Trophoblast cell (in vitro differentiated cells and primary cell): ENCODE data around the gene ZNF480.
"Not testable (repeated sequence)": the region's sequence is repeated elsewhere in the genome, so short reads cannot be mapped to it uniquely, and the experiment has no call there.

ENCODE experiments used
- DNase-seq, 2 donors: peaks; one replicate each; pipeline ENCODE4 v3.0.0-alpha.2; 2016
- H2AFZ ChIP-seq: 2 replicates; pipeline ENCODE4 v1.6.1; 2013; ENCODE audit warnings: low read length, moderate library complexity, mild to moderate bottlenecking; ENCODE audit not compliant: insufficient read depth, poor library complexity
- H2AK5ac ChIP-seq: 2 replicates; pipeline ENCODE4 v1.6.1; 2013; ENCODE audit warnings: mild to moderate bottlenecking, low read length
- H2BK120ac ChIP-seq: 2 replicates; pipeline ENCODE4 v1.6.1; 2013; ENCODE audit warnings: low read length, mild to moderate bottlenecking, moderate library complexity; ENCODE audit not compliant: insufficient read depth, poor library complexity
- H2BK12ac ChIP-seq: 2 replicates; pipeline ENCODE4 v1.6.1; 2013; ENCODE audit warnings: mild to moderate bottlenecking, low read length, moderate library complexity
- H2BK5ac ChIP-seq: 2 replicates; pipeline ENCODE4 v1.6.1; 2013; ENCODE audit warnings: low read length, low read depth, moderate library complexity, mild to moderate bottlenecking; ENCODE audit not compliant: poor library complexity
- H3K14ac ChIP-seq: 2 replicates; pipeline ENCODE4 v1.6.1; 2013; ENCODE audit warnings: mild to moderate bottlenecking, low read length
- H3K18ac ChIP-seq: 2 replicates; pipeline ENCODE4 v1.6.1; 2013; ENCODE audit warnings: mild to moderate bottlenecking, low read length
- H3K23ac ChIP-seq: 2 replicates; pipeline ENCODE4 v1.6.1; 2013; ENCODE audit warnings: low read length
- H3K27ac ChIP-seq: 2 replicates; pipeline ENCODE4 v1.5.1; 2013; ENCODE audit warnings: low read depth, mild to moderate bottlenecking, inconsistent platforms, low read length, moderate library complexity
- H3K27me3 ChIP-seq: 2 replicates; pipeline ENCODE4 v1.6.1; 2013; ENCODE audit warnings: inconsistent platforms, mild to moderate bottlenecking, low read length, moderate library complexity; ENCODE audit not compliant: insufficient read depth
- H3K36me3 ChIP-seq, 2 experiments: 1 replicate in 1 of 2; 2 replicates in 1 of 2; pipeline ENCODE4 v1.6.1; 2013; ENCODE audit warnings: low read length in 2 of 2, mild to moderate bottlenecking in 2 of 2, moderate library complexity in 1 of 2; ENCODE audit not compliant: insufficient read depth in 2 of 2, control insufficient read depth in 1 of 2
- H3K4ac ChIP-seq: 2 replicates; pipeline ENCODE4 v1.6.1; 2013; ENCODE audit warnings: low read depth, mild to moderate bottlenecking, low read length, moderate library complexity
- H3K4me1 ChIP-seq, 2 experiments: 1 replicate in 1 of 2; 2 replicates in 1 of 2; pipeline ENCODE4 v1.6.1; 2013; ENCODE audit warnings: low read length in 2 of 2, mild to moderate bottlenecking in 2 of 2, moderate library complexity in 1 of 2; ENCODE audit not compliant: insufficient read depth in 2 of 2, control insufficient read depth in 1 of 2
- H3K4me2 ChIP-seq: 2 replicates; pipeline ENCODE4 v1.6.1; 2013; ENCODE audit warnings: inconsistent platforms, mild to moderate bottlenecking, low read length, moderate library complexity
- H3K4me3 ChIP-seq: 2 replicates; pipeline ENCODE4 v1.5.1; 2013; ENCODE audit warnings: mild to moderate bottlenecking, low read depth, low read length, inconsistent platforms
- H3K79me1 ChIP-seq: one replicate; pipeline ENCODE4 v1.6.1; 2013; ENCODE audit warnings: low read length
- H3K79me2 ChIP-seq: 2 replicates; pipeline ENCODE4 v1.6.1; 2013; ENCODE audit warnings: low read length, mild to moderate bottlenecking; ENCODE audit not compliant: control insufficient read depth, insufficient read depth, poor library complexity
- H3K9ac ChIP-seq: 2 replicates; pipeline ENCODE4 v1.6.1; 2013; ENCODE audit warnings: mild to moderate bottlenecking, low read length
- H3K9me3 ChIP-seq: 2 replicates; pipeline ENCODE4 v1.6.1; 2013; ENCODE audit warnings: low read depth, mild to moderate bottlenecking, control low read depth, inconsistent platforms, low read length; ENCODE audit not compliant: insufficient read depth
- H4K12ac ChIP-seq: 2 replicates; pipeline ENCODE4 v1.6.1; 2013; ENCODE audit warnings: low read depth, mild to moderate bottlenecking, low read length, moderate library complexity
- H4K8ac ChIP-seq: 2 replicates; pipeline ENCODE4 v1.6.1; 2013; ENCODE audit warnings: low read depth, mild to moderate bottlenecking, low read length, moderate library complexity
- H4K91ac ChIP-seq: one replicate; pipeline ENCODE4 v1.6.1; 2013; ENCODE audit warnings: low read depth, mild to moderate bottlenecking, low read length, moderate library complexity
- WGBS: extraction: QIAGEN DNeasy Blood & Tissue Kit; methylation state at CpG from one replicate; pipeline ENCODE4 v1.1.7; 2013; ENCODE audit warnings: missing lambda C conversion rate; ENCODE audit not compliant: insufficient read length, insufficient coverage; ENCODE audit errors: extremely low coverage; 5-methylcytosine and 5-hydroxymethylcytosine counted together

Gene ZNF480

GRCh38 chr19:52336791-52337381, 39.9 kb downstream of the ZNF480 start:
- H2BK5ac ChIP-seq, result no peak overlapping the region
- H3K79me1 ChIP-seq, result peaks cover 7% of the 10 kb centered on the region
- peaks cover 3 to 4% of the 10 kb centered on the region in 2 experiments for H3K4me1 ChIP-seq
- peak overlapping the region; percentile 88 for H2AFZ ChIP-seq
- WGBS, result no CpG with 5 or more reads among the region's 9 CpGs
- peak overlapping the region; percentile 88 for H4K91ac ChIP-seq
- H3K4me2 ChIP-seq, result peak overlapping the region; percentile 95
- peak overlapping the region; percentile 81 for H3K9ac ChIP-seq
- peaks cover 5% of the 10 kb centered on the region for H3K79me2 ChIP-seq
- peaks cover 2 to 4% of the 10 kb centered on the region in 2 experiments for H3K36me3 ChIP-seq
- H4K12ac ChIP-seq, result peak overlapping the region; percentile 85
- H3K4me3 ChIP-seq, result peak overlapping the region; percentile 79
- peak overlapping the region; percentile 82 for H3K18ac ChIP-seq
- DNase-seq, result no peak
- H4K8ac ChIP-seq, result peak overlapping the region; percentile 95
- peak overlapping the region; percentile 19 for H2AK5ac ChIP-seq
- peak overlapping the region; percentile 72 for H2BK120ac ChIP-seq
- no peak overlapping the region for H3K23ac ChIP-seq
- peak overlapping the region; percentile 64 for H3K4ac ChIP-seq
- H3K27me3 ChIP-seq, result no peaks in the 10 kb centered on the region
- H3K27ac ChIP-seq, result no peak overlapping the region
- peak overlapping the region; percentile 89 for H3K14ac ChIP-seq
- H3K9me3 ChIP-seq, result peaks cover 13% of the 10 kb centered on the region
- no peak overlapping the region for H2BK12ac ChIP-seq

DNA sequence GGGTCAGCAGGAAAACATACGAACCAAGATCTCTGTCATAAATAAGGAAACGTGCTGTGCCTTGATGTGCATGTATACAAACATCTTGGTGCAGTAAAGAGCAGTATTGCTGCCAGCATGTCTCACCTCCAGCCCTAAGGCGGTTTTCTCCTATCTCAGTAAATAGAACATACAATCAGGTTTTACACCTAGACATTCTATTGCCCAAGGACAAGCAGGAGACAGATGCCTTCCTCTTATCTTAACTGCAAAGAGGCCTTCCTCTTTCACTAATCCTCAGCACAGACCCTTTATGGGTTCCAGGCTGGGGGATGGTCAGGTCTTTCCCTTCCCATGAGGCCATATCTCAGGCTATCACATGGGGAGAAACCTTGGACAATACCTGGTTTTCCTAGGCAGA, 42.1 kb downstream of the ZNF480 start:
- H3K36me3 ChIP-seq, H3K4me2 ChIP-seq, H2AK5ac ChIP-seq, H2BK120ac ChIP-seq, H3K4me1 ChIP-seq, H3K27ac ChIP-seq, H3K23ac ChIP-seq, H3K9ac ChIP-seq, H2AFZ ChIP-seq, H3K4ac ChIP-seq, H4K8ac ChIP-seq, H3K18ac ChIP-seq, H4K12ac ChIP-seq, H3K4me3 ChIP-seq, H3K27me3 ChIP-seq, H4K91ac ChIP-seq, H3K14ac ChIP-seq, H2BK12ac ChIP-seq, H3K79me2 ChIP-seq, H2BK5ac ChIP-seq, H3K79me1 ChIP-seq: not testable (repeated sequence)
- DNase-seq, result peak; percentile 46 to 64
- no CpG with 5 or more reads among the region's 3 CpGs for WGBS
- H3K9me3 ChIP-seq, result peaks cover 11% of the 10 kb centered on the region

DNA sequence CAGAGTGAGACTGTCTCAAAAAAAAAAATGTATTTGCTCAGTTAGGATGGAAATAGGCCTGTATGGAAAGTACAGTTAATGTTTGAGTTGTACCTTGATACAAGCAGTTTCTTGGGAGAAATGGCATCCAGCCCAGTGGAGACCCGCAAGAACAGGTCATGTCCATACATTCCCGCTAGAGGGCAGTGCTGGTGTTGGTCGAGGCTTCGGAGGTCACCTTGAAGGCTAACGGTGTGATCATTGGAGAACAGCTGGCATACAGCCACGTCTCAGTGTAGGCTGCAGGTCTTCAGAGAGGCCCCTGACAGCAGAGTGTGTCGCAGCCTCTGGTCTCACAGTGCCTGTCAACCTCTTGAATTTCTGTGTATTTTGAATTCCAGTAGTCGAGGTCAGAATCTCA, 46.6 kb downstream of the ZNF480 start:
- no CpG with 5 or more reads among the region's 8 CpGs for WGBS
- H3K36me3 ChIP-seq, result peaks cover under 1 to 3% of the 10 kb centered on the region in 2 experiments

DNA sequence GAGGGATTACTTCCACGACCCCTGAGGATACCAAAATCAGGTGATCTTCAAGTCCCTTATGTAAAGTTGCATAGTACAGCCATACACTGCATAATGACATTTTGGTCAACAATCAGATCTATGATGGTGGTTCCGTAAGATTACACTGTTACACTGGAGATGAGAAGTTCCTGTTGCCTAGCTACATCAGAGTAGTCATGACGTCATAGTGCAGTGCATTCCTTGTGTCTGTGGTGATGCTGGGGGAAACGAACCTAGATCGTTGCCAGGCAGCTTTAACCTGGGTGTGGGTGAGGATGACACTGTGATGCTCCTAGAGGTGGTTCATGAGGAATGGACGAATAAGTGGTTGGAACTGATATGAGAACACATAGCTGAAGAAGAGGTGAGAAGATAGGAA, 48.2 kb downstream of the ZNF480 start:
- Histone ChIP-seq H3K4me2 (no peak overlapping the region), H2AK5ac (no peak overlapping the region), H3K14ac (no peak overlapping the region), H3K79me1 (no peaks in the 10 kb centered on the region), H4K8ac (no peak overlapping the region), H3K79me2 (no peaks in the 10 kb centered on the region), H2BK12ac (no peak overlapping the region), H3K23ac (no peak overlapping the region), H2AFZ (no peak overlapping the region), H2BK5ac (no peak overlapping the region), H4K12ac (no peak overlapping the region), H2BK120ac (no peak overlapping the region), H3K27ac (no peak overlapping the region), H3K9ac (no peak overlapping the region), H3K18ac (no peak overlapping the region), H3K36me3 (peaks cover 7% of the 10 kb centered on the region in 2 experiments), H3K4me3 (no peak overlapping the region), H3K9me3 (peaks cover 5% of the 10 kb centered on the region), H4K91ac (no peak overlapping the region), H3K4ac (no peak overlapping the region), H3K27me3 (no peaks in the 10 kb centered on the region), H3K4me1 (no peaks in the 10 kb centered on the region)
- peak in 1 of 2 donors; percentile 7 for DNase-seq
- no CpG with 5 or more reads among the region's 6 CpGs for WGBS

More for the DNA sequence above, 46.6 kb downstream of the ZNF480 start:
- no peak overlapping the region for H2BK5ac ChIP-seq
- no peak overlapping the region for H3K4me3 ChIP-seq
- no peak overlapping the region for H2AFZ ChIP-seq
- no peaks in the 10 kb centered on the region for H3K4me1 ChIP-seq
- H4K8ac ChIP-seq, result no peak overlapping the region
- no peak overlapping the region for H3K9ac ChIP-seq
- H2AK5ac ChIP-seq, result no peak overlapping the region
- peak; percentile 38 to 63 for DNase-seq
- no peak overlapping the region for H3K4ac ChIP-seq
- no peak overlapping the region for H3K27ac ChIP-seq
- H2BK12ac ChIP-seq, result no peak overlapping the region
- no peaks in the 10 kb centered on the region for H3K79me1 ChIP-seq
- H3K79me2 ChIP-seq, result no peaks in the 10 kb centered on the region
- H2BK120ac ChIP-seq, result no peak overlapping the region
- no peaks in the 10 kb centered on the region for H3K27me3 ChIP-seq
- H4K91ac ChIP-seq, result no peak overlapping the region
- no peak overlapping the region for H3K14ac ChIP-seq
- peaks cover 3% of the 10 kb centered on the region for H3K9me3 ChIP-seq
- no peak overlapping the region for H3K18ac ChIP-seq
- no peak overlapping the region for H3K4me2 ChIP-seq
- H4K12ac ChIP-seq, result no peak overlapping the region
- H3K23ac ChIP-seq, result no peak overlapping the region
